Measurements from ENCODE around the gene CIB1.
"Not testable (repeated sequence)": the region's sequence is repeated elsewhere in the genome, so short reads cannot be mapped to it uniquely, and the experiment has no call there.

Gene CIB1

GRCh38 chr15:90191344-90191687 lies 42.4 kb downstream of the CIB1 start:
- no peak for DNase-seq

DNA sequence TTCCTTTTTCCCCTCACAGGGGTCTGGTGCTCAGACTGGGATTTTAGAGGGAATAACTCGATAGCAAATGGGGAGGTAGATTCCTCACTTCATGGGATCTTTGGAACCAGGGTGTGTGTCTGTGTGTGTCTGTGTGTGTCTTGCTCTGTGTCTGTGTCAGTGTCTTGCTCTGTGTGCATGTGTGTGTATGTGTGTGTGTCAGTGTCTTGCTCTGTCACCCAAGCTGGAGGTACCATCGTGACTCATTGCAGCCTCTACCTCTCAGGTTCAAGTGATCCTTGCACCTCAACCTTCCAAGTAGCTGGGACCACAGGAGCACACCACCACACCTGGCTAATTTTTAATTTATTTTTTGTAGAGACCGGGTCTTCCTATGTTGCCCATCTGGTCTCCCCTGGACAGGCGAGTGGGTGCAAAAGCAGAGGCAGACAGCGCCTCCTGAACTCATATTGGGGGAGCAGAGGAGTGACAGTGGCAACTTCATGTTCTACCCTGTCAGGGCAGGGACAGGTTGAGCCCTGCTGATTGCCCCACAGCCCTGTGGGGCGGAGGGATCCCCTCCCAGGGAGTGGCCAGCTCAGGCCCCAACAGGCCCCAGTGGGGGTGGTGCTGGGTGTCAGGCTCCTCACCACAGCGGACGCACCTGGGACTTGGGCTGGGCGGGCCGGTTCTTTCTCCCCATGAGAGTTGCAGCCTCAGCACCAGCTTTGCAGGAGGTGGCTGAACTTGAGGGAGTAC lies 43.0 kb downstream of the CIB1 start:
- DNase-seq, result no peak

DNA sequence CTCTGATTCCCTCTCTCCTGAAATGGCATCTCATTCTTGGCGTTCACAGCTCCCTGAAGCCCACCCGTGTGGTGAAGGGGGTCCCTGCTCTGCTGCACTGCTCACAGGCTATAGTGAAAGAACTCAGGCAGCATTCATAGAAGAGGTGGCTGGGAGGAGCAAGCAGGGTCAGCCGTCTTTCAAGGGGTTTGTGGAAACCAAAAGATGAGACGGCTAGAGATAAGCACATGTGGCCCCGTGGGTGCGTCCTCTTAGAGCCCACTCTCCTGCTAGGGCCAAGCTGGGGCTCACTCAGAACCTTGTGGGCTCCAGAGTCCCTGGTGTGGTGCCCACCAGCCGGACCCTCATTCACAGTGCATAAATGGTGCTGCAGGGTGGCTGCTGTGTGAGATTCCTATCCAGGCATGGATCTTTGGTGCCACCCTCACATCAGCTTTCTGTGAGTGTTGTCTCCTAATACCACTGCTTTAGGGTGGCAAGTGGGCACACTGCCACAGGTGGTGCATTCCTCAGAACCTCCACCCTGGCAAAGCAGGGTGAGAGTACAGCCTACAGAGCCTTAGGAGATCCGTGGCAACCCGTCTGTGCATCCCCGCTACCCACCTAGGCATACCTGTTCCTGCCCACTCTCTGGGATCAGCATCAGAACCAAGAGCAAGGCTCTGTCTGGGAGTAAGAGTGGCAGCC lies 43.8 kb downstream of the CIB1 start:
- DNase-seq, result no peak

GRCh38 chr15:90188914-90189748 lies 44.6 kb downstream of the CIB1 start:
- no peak for DNase-seq

- not testable (repeated sequence) for DNase-seq
Observed at GRCh38 chr15:90188065-90188464, 45.7 kb downstream of the CIB1 start.

- DNase-seq, result no peak
Observed at GRCh38 chr15:90187257-90187868, 46.4 kb downstream of the CIB1 start.

DNA sequence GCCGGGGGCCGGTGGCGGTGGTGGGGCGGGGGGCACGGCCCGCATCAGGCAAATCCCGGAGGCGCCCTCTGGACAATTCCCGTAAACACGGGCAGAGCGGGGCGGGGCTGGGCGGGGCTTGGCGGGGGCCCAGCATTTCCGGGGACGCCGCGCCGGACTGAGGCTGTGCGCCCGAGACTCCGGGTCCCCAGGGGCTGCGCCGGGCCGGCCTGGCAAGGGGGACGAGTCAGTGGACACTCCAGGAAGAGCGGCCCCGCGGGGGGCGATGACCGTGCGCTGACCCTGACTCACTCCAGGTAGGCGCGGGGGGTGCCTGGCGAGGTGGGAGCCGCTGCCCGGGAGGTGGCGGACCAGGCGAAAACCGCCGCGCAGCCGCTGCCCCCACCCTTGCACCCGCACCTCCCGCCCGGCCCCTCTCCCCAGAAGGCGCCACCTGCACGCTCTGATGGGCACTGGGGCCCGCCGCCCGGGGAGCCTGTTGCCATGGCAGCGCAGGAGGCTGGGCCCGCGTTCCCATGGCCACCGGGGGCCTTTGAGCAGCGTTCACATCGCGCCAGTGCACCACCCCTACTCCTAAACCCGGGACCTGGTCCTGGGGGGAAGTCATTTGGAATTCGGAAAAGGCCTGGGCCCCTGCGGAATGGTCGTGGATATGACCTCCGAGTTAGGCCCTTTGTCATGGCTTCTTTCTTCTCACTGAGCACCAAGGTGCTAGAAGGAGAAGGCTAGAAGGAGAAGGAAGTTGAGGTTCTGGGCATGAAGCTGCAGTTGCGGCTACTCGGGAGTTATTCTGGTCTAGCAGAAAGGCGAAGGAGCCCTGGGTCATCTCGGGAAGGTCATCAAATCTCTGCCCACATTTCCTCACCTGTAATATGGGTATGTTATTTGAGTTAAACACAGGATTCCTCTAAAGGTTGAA lies 48.7 kb downstream of the CIB1 start:
- peak in 1 of 2 experiments; percentile 43 for DNase-seq

- no peak for DNase-seq
Observed at GRCh38 chr15:90184119-90184785, 49.5 kb downstream of the CIB1 start.

DNA sequence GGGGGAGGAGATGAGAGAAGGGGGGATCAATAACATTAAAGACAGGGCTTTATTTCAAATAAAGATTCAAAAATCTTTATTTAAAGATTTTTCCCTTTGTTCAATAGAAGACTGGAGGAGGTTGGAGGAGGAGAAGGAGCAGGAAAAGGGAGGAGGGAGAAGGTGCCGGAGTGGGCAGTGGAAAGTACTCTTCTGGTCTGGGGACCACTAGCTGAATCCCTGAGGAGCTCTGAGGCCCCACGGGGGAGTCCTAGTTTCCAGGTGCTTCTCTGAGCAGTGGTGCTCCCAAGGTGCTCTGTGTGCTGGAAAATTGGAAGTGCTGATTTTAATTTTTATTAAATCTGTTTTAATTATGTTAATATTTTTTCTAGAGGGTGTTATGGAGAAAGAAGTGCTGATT lies 52.0 kb downstream of the CIB1 start:
- no peak for DNase-seq
